NCI-H510A (cell line): ENCODE data around the gene RASA1.
"Not testable (repeated sequence)": the region's sequence is repeated elsewhere in the genome, so short reads cannot be mapped to it uniquely, and the experiment has no call there.

Source experiments
- DNase-seq: peaks from one replicate; lab custom pipeline; 2025; lab: John Stamatoyannopoulos, UW

RASA1 gene

GRCh38 chr5:87282269-87282668 lies 14.6 kb downstream of the RASA1 start:
- no peak for DNase-seq

GRCh38 chr5:87287266-87287665 lies 19.6 kb downstream of the RASA1 start:
- DNase-seq: not testable (repeated sequence)

GRCh38 chr5:87298692-87299362 lies 31.1 kb downstream of the RASA1 start:
- no peak for DNase-seq

GRCh38 chr5:87300176-87300575 lies 32.5 kb downstream of the RASA1 start:
- no peak for DNase-seq

- DNase-seq: no peak
These were observed 33.1 kb downstream of the RASA1 start for GRCh38 chr5:87300744-87301143.

GRCh38 chr5:87302061-87302460 lies 34.4 kb downstream of the RASA1 start:
- no peak for DNase-seq

GRCh38 chr5:87303324-87303723 lies 35.6 kb downstream of the RASA1 start:
- no peak for DNase-seq

GRCh38 chr5:87306090-87306489 lies 38.4 kb downstream of the RASA1 start:
- DNase-seq: not testable (repeated sequence)

GRCh38 chr5:87307796-87308423 lies 40.2 kb downstream of the RASA1 start:
- DNase-seq: no peak

GRCh38 chr5:87311405-87312279 lies 44.0 kb downstream of the RASA1 start:
- DNase-seq: no peak

GRCh38 chr5:87313216-87313615 lies 45.5 kb downstream of the RASA1 start:
- no peak for DNase-seq

GRCh38 chr5:87319469-87319868 lies 51.8 kb downstream of the RASA1 start:
- no peak for DNase-seq

- no peak for DNase-seq
These were observed 53.9 kb downstream of the RASA1 start for GRCh38 chr5:87321605-87322004.

- DNase-seq: no peak
These were observed 54.7 kb downstream of the RASA1 start for GRCh38 chr5:87322381-87322780.

- no peak for DNase-seq
These were observed 60.3 kb downstream of the RASA1 start for GRCh38 chr5:87327998-87328397.

- no peak for DNase-seq
These were observed 61.4 kb downstream of the RASA1 start for GRCh38 chr5:87329114-87329513.

- DNase-seq: no peak
These were observed 72.3 kb downstream of the RASA1 start for GRCh38 chr5:87339986-87340385.

- no peak for DNase-seq
These were observed 73.0 kb downstream of the RASA1 start for GRCh38 chr5:87340716-87341115.

- DNase-seq: no peak
These were observed 79.6 kb downstream of the RASA1 start for GRCh38 chr5:87347272-87347671.

- DNase-seq: no peak
These were observed 80.2 kb downstream of the RASA1 start for GRCh38 chr5:87347841-87348240.

GRCh38 chr5:87354496-87354895 lies 86.8 kb downstream of the RASA1 start:
- no peak for DNase-seq

- no peak for DNase-seq
These were observed 91.4 kb downstream of the RASA1 start for GRCh38 chr5:87359106-87359505.

- DNase-seq: no peak
These were observed 92.4 kb downstream of the RASA1 start for GRCh38 chr5:87360132-87360531.
